ENCODE results near the gene BCL2L13.

The BCL2L13 gene

DNA sequence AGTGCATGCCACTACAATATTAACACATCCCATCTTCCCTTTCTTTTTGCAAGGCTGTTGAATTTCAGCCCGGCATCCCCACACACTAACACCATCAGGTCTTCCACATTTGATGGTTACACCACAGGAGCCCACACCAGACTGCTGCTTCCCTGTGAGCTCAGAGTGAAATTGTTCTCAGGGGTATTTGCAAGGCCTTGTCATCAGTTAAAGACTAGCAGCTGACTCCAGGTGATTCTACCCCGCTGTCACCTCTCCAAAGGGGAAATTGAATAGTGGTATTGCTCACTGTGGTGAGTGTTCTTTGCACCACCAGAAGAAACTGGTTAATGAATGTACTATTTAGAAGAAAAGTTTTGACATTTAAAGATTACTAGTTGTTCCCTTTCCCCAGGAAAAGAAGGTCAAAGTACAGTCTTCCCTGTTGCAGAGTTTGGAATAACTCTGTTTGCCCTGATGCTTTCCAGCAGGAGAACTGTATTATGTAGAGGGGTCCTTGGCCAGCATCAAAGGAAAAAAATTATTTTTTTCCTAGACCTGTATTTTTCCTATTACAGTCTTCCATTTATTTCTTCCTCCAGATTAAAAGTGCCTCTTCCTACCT lies 93.8 kb downstream of the BCL2L13 start:
- H3K79me2 ChIP-seq: no peaks in the 10 kb centered on the region
- no peak overlapping the region for H3K4me3 ChIP-seq (ENCODE audit: low read depth, low read length)
- H3K27me3 ChIP-seq (ENCODE audit: control insufficient read depth, insufficient read depth, low read length): no peaks in the 10 kb centered on the region
- no peaks in the 10 kb centered on the region for H3K36me3 ChIP-seq (ENCODE audit: control insufficient read depth, insufficient read depth, low read length)
- no peaks in the 10 kb centered on the region for H3K4me1 ChIP-seq
- no peak overlapping the region for H3K27ac ChIP-seq
- no peak overlapping the region for H3K9ac ChIP-seq
- no peaks in the 10 kb centered on the region for H3K9me3 ChIP-seq (ENCODE audit: control insufficient read depth, low read length)
- H2AFZ ChIP-seq: no peak overlapping the region
- no peak for TF ChIP-seq CTCF (IDR thresholded peaks at IDR 0.05)
- no peak overlapping the region for H3K4me2 ChIP-seq (ENCODE audit: low read length)

DNA sequence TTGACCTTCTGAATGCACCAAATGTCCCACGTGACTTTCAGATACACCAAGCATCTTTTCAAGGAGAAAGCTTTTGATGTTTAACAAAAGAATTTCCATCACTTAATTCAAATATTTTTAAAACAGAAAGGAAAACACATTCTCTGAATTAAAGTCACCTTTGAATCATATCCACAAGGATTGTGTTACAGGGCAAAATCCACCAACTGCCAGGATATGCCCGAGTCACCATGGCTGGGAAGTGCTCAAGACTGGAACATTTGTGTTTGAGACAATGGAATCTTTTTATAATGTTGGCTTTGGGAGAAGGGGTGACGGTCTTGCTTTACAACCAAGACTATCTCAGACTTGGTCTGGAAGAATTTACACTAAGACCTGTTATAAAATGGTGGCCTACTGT lies 94.9 kb downstream of the BCL2L13 start:
- Histone ChIP-seq H3K9ac (no peak overlapping the region), H3K36me3 (ENCODE audit: control insufficient read depth, insufficient read depth, low read length) (no peaks in the 10 kb centered on the region), H3K79me2 (no peaks in the 10 kb centered on the region), H3K4me3 (ENCODE audit: low read depth, low read length) (no peak overlapping the region), H2AFZ (no peak overlapping the region), H3K27me3 (ENCODE audit: control insufficient read depth, insufficient read depth, low read length) (no peaks in the 10 kb centered on the region), H3K4me2 (ENCODE audit: low read length) (no peak overlapping the region), H3K9me3 (ENCODE audit: control insufficient read depth, low read length) (no peaks in the 10 kb centered on the region), H3K27ac (no peak overlapping the region), H3K4me1 (no peaks in the 10 kb centered on the region)
- TF ChIP-seq CTCF (IDR thresholded peaks at IDR 0.05): no peak

- Histone ChIP-seq H3K36me3 (ENCODE audit: control insufficient read depth, insufficient read depth, low read length) (no peaks in the 10 kb centered on the region), H3K27ac (no peak overlapping the region), H3K4me2 (ENCODE audit: low read length) (no peak overlapping the region), H3K27me3 (ENCODE audit: control insufficient read depth, insufficient read depth, low read length) (no peaks in the 10 kb centered on the region), H3K4me1 (no peaks in the 10 kb centered on the region), H3K9ac (no peak overlapping the region), H3K4me3 (ENCODE audit: low read depth, low read length) (no peak overlapping the region), H3K9me3 (ENCODE audit: control insufficient read depth, low read length) (no peaks in the 10 kb centered on the region), H3K79me2 (no peaks in the 10 kb centered on the region), H2AFZ (no peak overlapping the region)
- no peak for TF ChIP-seq CTCF (IDR thresholded peaks at IDR 0.05)
Observed at GRCh38 chr22:17734187-17734586, 95.6 kb downstream of the BCL2L13 start.

GRCh38 chr22:17738386-17739128 lies 100.0 kb downstream of the BCL2L13 start:
- Histone ChIP-seq H3K36me3 (ENCODE audit: control insufficient read depth, insufficient read depth, low read length) (no peaks in the 10 kb centered on the region), H3K4me2 (ENCODE audit: low read length) (no peak overlapping the region), H3K4me1 (peaks cover under 1% of the 10 kb centered on the region), H3K27ac (no peak overlapping the region), H3K4me3 (ENCODE audit: low read depth, low read length) (no peak overlapping the region), H3K27me3 (ENCODE audit: control insufficient read depth, insufficient read depth, low read length) (no peaks in the 10 kb centered on the region), H3K79me2 (no peaks in the 10 kb centered on the region), H2AFZ (no peak overlapping the region), H3K9me3 (ENCODE audit: control insufficient read depth, low read length) (no peaks in the 10 kb centered on the region), H3K9ac (no peak overlapping the region)
- TF ChIP-seq CTCF (IDR thresholded peaks at IDR 0.05): no peak
